ENCODE data around the gene ROBO2. TPM values are rescaled to one million over a fixed set of nuclear protein-coding genes. Genes with fewer than 3 reads are reported as not detected.

The ROBO2 gene
- polyA plus RNA-seq, 6 donors from 2014 or later: not detected

DNA sequence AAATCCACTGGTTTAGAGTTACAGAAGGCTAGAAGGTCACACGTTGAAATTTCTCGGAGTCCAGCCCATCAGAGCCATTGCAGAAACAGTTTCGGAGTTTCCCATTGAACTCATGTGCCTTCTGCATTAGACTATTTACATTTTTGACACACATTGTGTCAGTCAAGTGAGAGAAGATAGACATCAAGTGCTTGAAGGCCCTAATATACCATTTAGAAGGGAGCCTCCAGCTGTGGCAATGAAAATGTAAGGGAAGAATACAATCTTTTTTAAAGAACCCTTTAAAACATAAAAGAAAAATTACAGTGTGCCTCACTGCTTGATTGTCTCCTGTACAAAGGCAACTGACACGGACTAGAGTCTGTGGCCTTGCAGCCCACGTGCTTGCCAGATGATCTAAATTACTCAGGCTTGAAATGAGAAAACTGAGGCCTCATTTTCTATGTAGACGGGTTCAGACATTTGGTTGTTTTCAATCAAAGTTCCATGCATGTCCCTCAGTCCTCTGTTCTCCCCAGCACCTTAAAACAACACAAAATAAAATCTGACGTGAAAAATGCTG is 650.5 kb downstream of the ROBO2 start:
- Mint-ChIP-seq H3K4me3 (no peak overlapping the region), H3K9me3 (peaks cover 0 to 10% (median 4%) of the 10 kb centered on the region in 7 donors), H3K27me3 (no peaks in the 10 kb centered on the region), H3K27ac (no peak overlapping the region), H3K4me1 (no peaks in the 10 kb centered on the region), H3K36me3 (no peaks in the 10 kb centered on the region)
- no peak for DNase-seq
- ATAC-seq (ENCODE audit: low read depth in 2 of 2): no peak

- Mint-ChIP-seq H3K27me3 (no peaks in the 10 kb centered on the region), H3K36me3 (no peaks in the 10 kb centered on the region), H3K4me1 (no peaks in the 10 kb centered on the region), H3K9me3 (peaks cover 5 to 14% (median 7%) of the 10 kb centered on the region in 7 donors), H3K4me3 (no peak overlapping the region), H3K27ac (no peak overlapping the region)
- ATAC-seq (ENCODE audit: low read depth in 2 of 2) (no peak), DNase-seq (no peak)
These were observed 653.2 kb downstream of the ROBO2 start for GRCh38 chr3:77693147-77693546.

DNA sequence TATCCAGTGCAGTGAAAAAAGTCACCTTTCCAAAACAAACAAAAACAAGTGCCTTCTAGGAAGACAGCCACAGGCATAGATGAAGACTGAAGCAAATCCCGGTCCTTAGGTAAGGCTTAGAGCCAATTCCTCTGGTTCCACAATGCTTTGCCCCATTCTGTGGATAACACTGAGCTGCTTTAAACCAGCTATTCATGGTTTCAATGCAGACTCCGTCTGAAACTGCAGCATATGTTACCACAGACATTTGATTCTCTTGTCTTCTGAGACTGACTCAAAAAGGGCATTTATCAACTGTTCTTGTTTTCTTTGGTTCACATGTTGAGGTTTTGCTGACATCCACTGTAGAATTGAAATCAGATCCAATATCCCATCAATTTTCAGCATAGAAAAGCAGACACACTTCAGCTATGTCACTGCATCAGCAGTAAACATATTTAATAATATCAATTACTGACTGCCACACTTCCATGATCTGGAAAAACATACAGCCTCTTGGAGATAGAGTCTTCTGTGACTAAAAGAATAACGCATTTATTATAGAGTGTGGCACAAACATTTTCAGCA is 659.3 kb downstream of the ROBO2 start:
- no peak overlapping the region for H3K27ac Mint-ChIP-seq
- H3K9me3 Mint-ChIP-seq: peaks cover 5 to 11% (median 8%) of the 10 kb centered on the region in 7 donors
- no peak for ATAC-seq (ENCODE audit: low read depth in 2 of 2)
- no peak for DNase-seq
- no peaks in the 10 kb centered on the region for H3K27me3 Mint-ChIP-seq
- no peak overlapping the region for H3K4me3 Mint-ChIP-seq
- H3K4me1 Mint-ChIP-seq: no peaks in the 10 kb centered on the region
- H3K36me3 Mint-ChIP-seq: no peaks in the 10 kb centered on the region
